ENCODE data around the gene KCNG2. TPM values are rescaled to one million over a fixed set of nuclear protein-coding genes. Genes with fewer than 3 reads are reported as not detected.

KCNG2 gene
- total RNA-seq, 2 experiments from 2014 or later = not detected

DNA sequence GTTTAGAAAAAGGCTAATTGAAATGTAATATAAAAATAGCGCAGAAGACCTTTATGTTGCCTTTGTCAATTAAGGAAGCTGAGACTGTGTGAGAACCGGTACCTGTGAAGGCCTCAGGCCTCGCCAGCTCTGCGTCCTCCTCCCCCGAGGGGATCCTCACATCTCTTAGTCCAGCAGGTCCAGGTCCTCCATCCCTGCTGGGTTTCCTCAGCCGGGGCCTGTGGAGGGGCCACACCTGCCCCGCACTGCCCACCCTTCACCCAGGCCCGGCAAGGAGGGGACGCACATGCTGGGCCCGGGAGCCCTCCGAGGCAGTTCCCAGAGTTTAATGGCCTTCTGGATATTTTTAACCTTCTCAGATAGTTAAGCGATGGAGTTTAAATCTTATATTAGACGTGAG is 3.5 kb downstream of the KCNG2 start:
- DNase-seq (ENCODE audit: low spot score) = no peak
- Histone ChIP-seq H3K9me2 (ENCODE audit: insufficient read depth, low read length) (no peaks in the 10 kb centered on the region), H3K27ac (ENCODE audit: low read depth, low read length, poor library complexity, severe bottlenecking) (no peak overlapping the region), H3K36me3 (ENCODE audit: insufficient read depth, low read length) (no peaks in the 10 kb centered on the region), H3K4me3 (ENCODE audit: low read depth, low read length, poor library complexity, severe bottlenecking) (no peak overlapping the region), H3K4me1 (ENCODE audit: insufficient read depth, low read length, poor library complexity, severe bottlenecking) (peaks cover 22% of the 10 kb centered on the region), H2AFZ (ENCODE audit: low read length) (no peak overlapping the region), H3K9me3 (ENCODE audit: low read length) (no peaks in the 10 kb centered on the region), H3K79me2 (ENCODE audit: insufficient read depth, low read depth, low read length) (no peaks in the 10 kb centered on the region), H3K4me2 (ENCODE audit: low read length) (no peak overlapping the region), H4K20me1 (ENCODE audit: insufficient read depth, low read length) (no peaks in the 10 kb centered on the region)
- no TSS peak for BruUV-seq (replicated peaks)
- CTCF ChIA-PET (ENCODE audit: unreplicated experiment) = no interaction called here
- TF ChIP-seq, protein P1, sequence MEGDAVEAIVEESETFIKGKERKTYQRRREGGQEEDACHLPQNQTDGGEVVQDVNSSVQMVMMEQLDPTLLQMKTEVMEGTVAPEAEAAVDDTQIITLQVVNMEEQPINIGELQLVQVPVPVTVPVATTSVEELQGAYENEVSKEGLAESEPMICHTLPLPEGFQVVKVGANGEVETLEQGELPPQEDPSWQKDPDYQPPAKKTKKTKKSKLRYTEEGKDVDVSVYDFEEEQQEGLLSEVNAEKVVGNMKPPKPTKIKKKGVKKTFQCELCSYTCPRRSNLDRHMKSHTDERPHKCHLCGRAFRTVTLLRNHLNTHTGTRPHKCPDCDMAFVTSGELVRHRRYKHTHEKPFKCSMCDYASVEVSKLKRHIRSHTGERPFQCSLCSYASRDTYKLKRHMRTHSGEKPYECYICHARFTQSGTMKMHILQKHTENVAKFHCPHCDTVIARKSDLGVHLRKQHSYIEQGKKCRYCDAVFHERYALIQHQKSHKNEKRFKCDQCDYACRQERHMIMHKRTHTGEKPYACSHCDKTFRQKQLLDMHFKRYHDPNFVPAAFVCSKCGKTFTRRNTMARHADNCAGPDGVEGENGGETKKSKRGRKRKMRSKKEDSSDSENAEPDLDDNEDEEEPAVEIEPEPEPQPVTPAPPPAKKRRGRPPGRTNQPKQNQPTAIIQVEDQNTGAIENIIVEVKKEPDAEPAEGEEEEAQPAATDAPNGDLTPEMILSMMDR (conservative IDR thresholded peaks at IDR 0.05; ENCODE audit: low read length) = no peak
- no peak for TF ChIP-seq EZH2phosphoT487 (IDR thresholded peaks at IDR 0.05; ENCODE audit: borderline replicate concordance, low read depth, low read length)
- intact Hi-C loops (cut with micrococcal nuclease; ENCODE audit: unreplicated experiment) = no loop called here
- POLR2A ChIA-PET = no interaction called here

DNA sequence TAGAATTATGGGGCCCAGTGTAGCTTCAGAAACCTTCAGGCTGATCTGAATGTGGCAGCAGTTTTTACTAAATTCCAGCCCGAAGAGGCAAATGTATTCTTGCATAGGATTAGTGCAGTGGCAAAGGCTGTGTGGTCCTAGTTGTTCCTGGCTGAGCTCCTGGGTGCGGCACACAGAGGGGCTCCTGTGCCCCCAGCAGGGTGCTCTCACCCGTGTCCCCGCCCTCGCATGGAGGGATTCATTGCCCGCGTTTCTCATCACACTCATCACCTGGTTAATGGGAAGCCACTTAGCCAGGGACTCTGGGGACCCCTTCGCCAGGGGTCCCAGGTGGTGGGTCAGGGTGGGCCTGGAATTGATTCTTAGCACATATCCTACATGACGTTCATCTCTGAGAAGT is 3.9 kb downstream of the KCNG2 start:
- H3K4me3 ChIP-seq (ENCODE audit: low read depth, low read length, poor library complexity, severe bottlenecking) = no peak overlapping the region
- CTCF ChIA-PET (ENCODE audit: unreplicated experiment) = no interaction called here
- no peaks in the 10 kb centered on the region for H4K20me1 ChIP-seq (ENCODE audit: insufficient read depth, low read length)
- DNase-seq (ENCODE audit: low spot score) = no peak
- H3K27ac ChIP-seq (ENCODE audit: low read depth, low read length, poor library complexity, severe bottlenecking) = no peak overlapping the region
- no peak overlapping the region for H3K4me2 ChIP-seq (ENCODE audit: low read length)
- H3K79me2 ChIP-seq (ENCODE audit: insufficient read depth, low read depth, low read length) = no peaks in the 10 kb centered on the region
- BruUV-seq (replicated peaks) = no TSS peak
- H3K9me2 ChIP-seq (ENCODE audit: insufficient read depth, low read length) = no peaks in the 10 kb centered on the region
- H3K4me1 ChIP-seq (ENCODE audit: insufficient read depth, low read length, poor library complexity, severe bottlenecking) = peaks cover 22% of the 10 kb centered on the region
- TF ChIP-seq EZH2phosphoT487 (IDR thresholded peaks at IDR 0.05; ENCODE audit: borderline replicate concordance, low read depth, low read length) = no peak
- TF ChIP-seq, protein P1 (conservative IDR thresholded peaks at IDR 0.05; ENCODE audit: low read length) = no peak
- POLR2A ChIA-PET = no interaction called here
- intact Hi-C loops (cut with micrococcal nuclease; ENCODE audit: unreplicated experiment) = no loop called here
- no peak overlapping the region for H2AFZ ChIP-seq (ENCODE audit: low read length)
- no peaks in the 10 kb centered on the region for H3K9me3 ChIP-seq (ENCODE audit: low read length)
- no peaks in the 10 kb centered on the region for H3K36me3 ChIP-seq (ENCODE audit: insufficient read depth, low read length)

DNA sequence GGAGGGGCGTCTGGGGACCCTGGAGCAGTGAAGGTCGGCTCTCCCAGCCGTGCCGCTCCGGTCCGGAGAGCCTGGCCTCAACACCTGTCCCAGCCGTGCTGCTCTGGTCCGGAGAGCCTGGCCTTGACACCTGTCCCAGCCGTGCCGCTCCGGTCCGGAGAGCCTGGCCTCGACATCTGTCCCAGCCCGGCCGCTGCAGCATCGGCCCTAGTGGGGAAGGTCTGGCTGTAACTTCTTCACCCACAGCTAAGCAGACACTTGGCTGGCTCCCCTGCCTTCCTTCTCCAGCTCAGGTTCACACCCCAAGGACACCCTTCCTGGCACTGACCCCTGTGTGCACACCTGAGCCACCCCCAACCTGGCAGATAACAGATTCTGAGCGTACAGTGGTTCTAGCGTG is 4.6 kb downstream of the KCNG2 start:
- H3K9me3 ChIP-seq (ENCODE audit: low read length) = no peaks in the 10 kb centered on the region
- no peak overlapping the region for H3K4me2 ChIP-seq (ENCODE audit: low read length)
- no peak for TF ChIP-seq EZH2phosphoT487 (IDR thresholded peaks at IDR 0.05; ENCODE audit: borderline replicate concordance, low read depth, low read length)
- TF ChIP-seq, protein P1 (conservative IDR thresholded peaks at IDR 0.05; ENCODE audit: low read length) = no peak
- H3K27ac ChIP-seq (ENCODE audit: low read depth, low read length, poor library complexity, severe bottlenecking) = no peak overlapping the region
- intact Hi-C loops (cut with micrococcal nuclease; ENCODE audit: unreplicated experiment) = no loop called here
- no peak for DNase-seq (ENCODE audit: low spot score)
- no TSS peak for BruUV-seq (replicated peaks)
- H2AFZ ChIP-seq (ENCODE audit: low read length) = no peak overlapping the region
- H3K9me2 ChIP-seq (ENCODE audit: insufficient read depth, low read length) = no peaks in the 10 kb centered on the region
- H4K20me1 ChIP-seq (ENCODE audit: insufficient read depth, low read length) = no peaks in the 10 kb centered on the region
- ChIA-PET POLR2A (no interaction called here), CTCF (ENCODE audit: unreplicated experiment) (no interaction called here)
- peaks cover 22% of the 10 kb centered on the region for H3K4me1 ChIP-seq (ENCODE audit: insufficient read depth, low read length, poor library complexity, severe bottlenecking)
- no peaks in the 10 kb centered on the region for H3K79me2 ChIP-seq (ENCODE audit: insufficient read depth, low read depth, low read length)
- H3K36me3 ChIP-seq (ENCODE audit: insufficient read depth, low read length) = no peaks in the 10 kb centered on the region
- no peak overlapping the region for H3K4me3 ChIP-seq (ENCODE audit: low read depth, low read length, poor library complexity, severe bottlenecking)

All from OCI-LY7 (cell line).